Lung microvascular endothelial cell (primary cell): ENCODE measurements around the gene E2F4. TPM values are rescaled to one million over a fixed set of nuclear protein-coding genes. Genes with fewer than 3 reads are reported as not detected.

Source experiments
- total RNA-seq: library from RNA; depleted of rRNA; stranded (reverse); fragments of >200 nt; gene quantifications from 2 replicates; pipeline ENCODE4 v1.2.1, GENCODE V29; 2014

The E2F4 gene
- total RNA-seq, 1 donor from 2014 or later: 60.3 TPM

Other genes with a start within 250 kb of the E2F4 start
- gene CES3, start 230.9 kb upstream of the E2F4 start, total RNA-seq: under 0.01 TPM in 1 of 2 replicates, not detected in the other
- 1.1 and 1.2 TPM in 2 replicates for gene CES4A, start 203.6 kb upstream of the E2F4 start, total RNA-seq
- 35.9 and 40.8 TPM in 2 replicates for gene CBFB, start 163.0 kb upstream of the E2F4 start, total RNA-seq
- 7.2 and 12.7 TPM in 2 replicates for gene PHAF1, start 82.2 kb upstream of the E2F4 start, total RNA-seq
- 3.5 and 6.3 TPM in 2 replicates for gene B3GNT9, start 41.2 kb upstream of the E2F4 start, total RNA-seq
- gene TRADD, start 32.2 kb upstream of the E2F4 start, total RNA-seq: 10.7 and 16.3 TPM in 2 replicates
- gene FBXL8, start 32.2 kb upstream of the E2F4 start, total RNA-seq: 4.1 and 5.6 TPM in 2 replicates
- 1.3 and 2.0 TPM in 2 replicates for gene HSF4, start 27.4 kb upstream of the E2F4 start, total RNA-seq
- gene NOL3, start 21.6 kb upstream of the E2F4 start, total RNA-seq: 4.8 and 5.6 TPM in 2 replicates
- gene MATCAP1, start 8.2 kb upstream of the E2F4 start, total RNA-seq: 5.7 and 10.1 TPM in 2 replicates
- gene EXOC3L1, start 2.0 kb upstream of the E2F4 start, total RNA-seq: 33.8 and 48.0 TPM in 2 replicates
- 0.44 and 0.99 TPM in 2 replicates for gene ELMO3, start 7.0 kb downstream of the E2F4 start, total RNA-seq
- 24.4 and 29.2 TPM in 2 replicates for gene TMEM208, start 35.0 kb downstream of the E2F4 start, total RNA-seq
- 12.0 and 23.4 TPM in 2 replicates for gene FHOD1, start 55.3 kb downstream of the E2F4 start, total RNA-seq
- gene SLC9A5, start 56.8 kb downstream of the E2F4 start, total RNA-seq: 0.22 and 0.60 TPM in 2 replicates
- gene PLEKHG4, start 87.4 kb downstream of the E2F4 start, total RNA-seq: 5.8 and 10.2 TPM in 2 replicates
- not detected in 2 replicates for gene KCTD19, start 134.6 kb downstream of the E2F4 start, total RNA-seq
- gene LRRC36, start 134.7 kb downstream of the E2F4 start, total RNA-seq: not detected in 2 replicates
- gene TPPP3, start 201.3 kb downstream of the E2F4 start, total RNA-seq: 0.22 TPM in 1 of 2 replicates, not detected in the other
- gene ZDHHC1, start 224.3 kb downstream of the E2F4 start, total RNA-seq: 2.6 and 3.5 TPM in 2 replicates
- not detected in 2 replicates for gene HSD11B2, start 239.0 kb downstream of the E2F4 start, total RNA-seq